ENCODE data around the gene SIVA1.

DNA sequence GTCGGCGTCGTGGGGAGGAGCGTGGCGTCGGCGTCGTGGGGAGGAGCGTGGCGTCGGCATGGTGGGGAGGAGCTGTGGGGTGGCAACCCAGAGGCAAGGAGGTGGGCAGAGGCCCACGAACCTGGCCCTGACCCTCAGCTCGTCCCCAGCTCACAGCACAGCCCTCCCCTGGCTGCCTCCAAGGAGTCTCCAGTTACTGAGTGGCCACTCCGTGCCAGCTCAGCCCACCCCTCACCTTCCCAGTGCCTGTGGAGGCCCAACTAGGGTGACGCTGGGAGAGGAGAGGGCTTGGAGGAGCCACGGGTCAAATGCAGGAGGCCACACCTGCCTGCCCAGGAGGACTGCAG, 23.1 kb upstream of the SIVA1 start:
- TF ChIP-seq, protein P1, sequence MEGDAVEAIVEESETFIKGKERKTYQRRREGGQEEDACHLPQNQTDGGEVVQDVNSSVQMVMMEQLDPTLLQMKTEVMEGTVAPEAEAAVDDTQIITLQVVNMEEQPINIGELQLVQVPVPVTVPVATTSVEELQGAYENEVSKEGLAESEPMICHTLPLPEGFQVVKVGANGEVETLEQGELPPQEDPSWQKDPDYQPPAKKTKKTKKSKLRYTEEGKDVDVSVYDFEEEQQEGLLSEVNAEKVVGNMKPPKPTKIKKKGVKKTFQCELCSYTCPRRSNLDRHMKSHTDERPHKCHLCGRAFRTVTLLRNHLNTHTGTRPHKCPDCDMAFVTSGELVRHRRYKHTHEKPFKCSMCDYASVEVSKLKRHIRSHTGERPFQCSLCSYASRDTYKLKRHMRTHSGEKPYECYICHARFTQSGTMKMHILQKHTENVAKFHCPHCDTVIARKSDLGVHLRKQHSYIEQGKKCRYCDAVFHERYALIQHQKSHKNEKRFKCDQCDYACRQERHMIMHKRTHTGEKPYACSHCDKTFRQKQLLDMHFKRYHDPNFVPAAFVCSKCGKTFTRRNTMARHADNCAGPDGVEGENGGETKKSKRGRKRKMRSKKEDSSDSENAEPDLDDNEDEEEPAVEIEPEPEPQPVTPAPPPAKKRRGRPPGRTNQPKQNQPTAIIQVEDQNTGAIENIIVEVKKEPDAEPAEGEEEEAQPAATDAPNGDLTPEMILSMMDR (IDR thresholded peaks at IDR 0.05) = no peak
- TF ChIP-seq POLR2A (IDR thresholded peaks at IDR 0.05) = no peak

Measured in esophagus squamous epithelium (tissue), 4 donors.